H1 (cell line): ENCODE results near the gene BPI. TPM values are rescaled to one million over a fixed set of nuclear protein-coding genes. Genes with fewer than 3 reads are reported as not detected.

Experiments used
- CTCF ChIA-PET: fragments of 300-600 bp; sonication (Branson Sonifier 250); formaldehyde crosslinking; loops from one replicate; lab custom pipeline; 2021; ENCODE audit not compliant: partially characterized antibody; lab: Charles Lee
- POLR2A ChIA-PET: fragments of 300-600 bp; sonication (Branson Sonifier 250); formaldehyde crosslinking; loops from one replicate; lab custom pipeline; 2021; ENCODE audit warnings: inconsistent platforms; ENCODE audit not compliant: partially characterized antibody; lab: Charles Lee
- DNase-seq, 2 experiments: peaks; one replicate each; pipeline versions ENCODE4 v3.0.0 to v3.0.0-alpha.2; 2010 to 2022; ENCODE audit warnings: low spot score in 2 of 2, low read depth in 1 of 2, mixed read lengths in 1 of 2
- FAIRE-seq: peaks from 2 replicates; lab custom pipeline; 2011; peaks lifted over from hg19 to GRCh38; lab: Jason Lieb, UNC
- H2AFZ ChIP-seq: 2 replicates; pipeline ENCODE4 v1.8.1; 2012; ENCODE audit warnings: low read length, inconsistent platforms
- H2AK5ac ChIP-seq: 2 replicates; pipeline ENCODE4 v1.6.1; 2013; ENCODE audit warnings: low read depth, low read length
- H2BK120ac ChIP-seq: replicated peaks from 2 replicates; pipeline ENCODE3; 2013; ENCODE audit warnings: low read depth, low read length, inconsistent platforms
- H2BK12ac ChIP-seq: 2 replicates; pipeline ENCODE4 v1.6.1; 2013; ENCODE audit warnings: low read depth, low read length
- H2BK15ac ChIP-seq: 2 replicates; pipeline ENCODE4 v1.6.1; 2013; ENCODE audit warnings: low read length
- H2BK20ac ChIP-seq: 2 replicates; pipeline ENCODE4 v1.6.1; 2013; ENCODE audit warnings: low read length
- H2BK5ac ChIP-seq: 2 replicates; pipeline ENCODE4 v1.6.1; 2013; ENCODE audit warnings: low read depth, low read length
- H3K14ac ChIP-seq: 2 replicates; pipeline ENCODE4 v1.6.1; 2013; ENCODE audit warnings: inconsistent platforms; ENCODE audit not compliant: insufficient read length
- H3K18ac ChIP-seq: 2 replicates; pipeline ENCODE4 v1.6.1; 2013; ENCODE audit warnings: low read length; ENCODE audit errors: extremely low read depth
- H3K23ac ChIP-seq: 2 replicates; pipeline ENCODE4 v1.6.1; 2013; ENCODE audit warnings: inconsistent platforms; ENCODE audit not compliant: insufficient read length
- H3K23me2 ChIP-seq: 2 replicates; pipeline ENCODE4 v1.6.1; 2013; ENCODE audit warnings: low read depth, low read length
- H3K27ac ChIP-seq: 2 replicates; pipeline ENCODE4 v1.6.1; 2011; ENCODE audit warnings: low read depth, low read length, inconsistent platforms
- H3K27me3 ChIP-seq, 4 experiments: replicated peaks in 1 of 4; 1 replicate in 1 of 4; 2 replicates in 3 of 4; pipeline versions ENCODE4 v1.6.1 to v1.8.1; 2011 to 2013; ENCODE audit warnings: low read length in 3 of 4, mild to moderate bottlenecking in 3 of 4, inconsistent platforms in 2 of 4, mixed read lengths in 2 of 4, moderate library complexity in 1 of 4; ENCODE audit not compliant: control insufficient read depth in 3 of 4, insufficient read depth in 3 of 4; ENCODE audit errors: extremely low read depth in 1 of 4
- H3K36me3 ChIP-seq, 4 experiments: 2 replicates each; pipeline versions ENCODE4 v1.6.1 to v1.8.1; 2011 to 2013; ENCODE audit warnings: mild to moderate bottlenecking in 4 of 4, low read length in 3 of 4, moderate library complexity in 2 of 4, control low read depth in 1 of 4, inconsistent platforms in 1 of 4; ENCODE audit not compliant: insufficient read depth in 4 of 4, control insufficient read depth in 2 of 4
- H3K4ac ChIP-seq: replicated peaks from 2 replicates; pipeline ENCODE3; 2013; ENCODE audit warnings: low read length, low read depth, mixed read lengths, inconsistent platforms; ENCODE audit not compliant: insufficient read length
- H3K4me1 ChIP-seq, 4 experiments: replicated peaks in 1 of 4; 1 replicate in 1 of 4; 2 replicates in 3 of 4; pipeline versions ENCODE4 v1.6.1 to v1.8.1; 2011 to 2013; ENCODE audit warnings: low read length in 3 of 4, inconsistent platforms in 2 of 4, mixed read lengths in 1 of 4; ENCODE audit not compliant: insufficient read depth in 4 of 4, control insufficient read depth in 3 of 4
- H3K4me2 ChIP-seq, 2 experiments: 2 replicates each; pipeline versions ENCODE4 v1.6.1 to v1.8.1; 2011 to 2013; ENCODE audit warnings: low read depth in 2 of 2, low read length in 2 of 2, control low read depth in 1 of 2, inconsistent platforms in 1 of 2, mild to moderate bottlenecking in 1 of 2; ENCODE audit not compliant: insufficient read depth in 1 of 2
- H3K4me3 ChIP-seq, 4 experiments: fragments of 200-600, 300-600 bp in 1 of 4; sonication (generic), shearing (Covaris generic), sonication (Bioruptor Twin) in 1 of 4; 2 replicates each; pipeline versions ENCODE4 v1.5.1 to v1.8.1; 2011 to 2016; ENCODE audit warnings: low read length in 4 of 4, low read depth in 3 of 4, control low read depth in 2 of 4, inconsistent platforms in 2 of 4, mild to moderate bottlenecking in 2 of 4, mixed read lengths in 1 of 4, moderate library complexity in 1 of 4; ENCODE audit not compliant: insufficient read depth in 2 of 4; ENCODE audit errors: extremely low read depth in 1 of 4
- H3K56ac ChIP-seq: replicated peaks from 2 replicates; pipeline ENCODE3; 2013; ENCODE audit warnings: low read depth, mild to moderate bottlenecking, mixed read lengths, low read length, inconsistent platforms; ENCODE audit not compliant: insufficient read length
- H3K79me1 ChIP-seq: 2 replicates; pipeline ENCODE4 v1.6.1; 2013; ENCODE audit warnings: low read depth, low read length, control low read depth
- H3K79me2 ChIP-seq, 2 experiments: 2 replicates each; pipeline versions ENCODE4 v1.6.1 to v1.8.1; 2012 to 2013; ENCODE audit warnings: low read length in 2 of 2, mild to moderate bottlenecking in 2 of 2, inconsistent platforms in 1 of 2; ENCODE audit not compliant: insufficient read depth in 2 of 2, control insufficient read depth in 1 of 2
- H3K9ac ChIP-seq, 4 experiments: replicated peaks in 1 of 4; 1 replicate in 1 of 4; 2 replicates in 3 of 4; pipeline versions ENCODE4 v1.6.1 to v1.8.1; 2011 to 2013; ENCODE audit warnings: low read depth in 3 of 4, low read length in 3 of 4, control low read depth in 2 of 4, mild to moderate bottlenecking in 2 of 4, moderate library complexity in 2 of 4, inconsistent platforms in 1 of 4; ENCODE audit errors: extremely low read depth in 1 of 4
- H3K9me3 ChIP-seq, 2 experiments: 2 replicates each; pipeline versions ENCODE4 v1.6.1 to v1.8.1; 2012 to 2013; ENCODE audit warnings: mild to moderate bottlenecking in 2 of 2, moderate library complexity in 2 of 2, control low read depth in 1 of 2, inconsistent platforms in 1 of 2, low read depth in 1 of 2, low read length in 1 of 2, mixed read lengths in 1 of 2; ENCODE audit not compliant: insufficient read depth in 2 of 2
- H4K20me1 ChIP-seq, 2 experiments: replicated peaks in 1 of 2; 2 replicates each; pipeline versions ENCODE3 to v1.8.1; 2011 to 2013; ENCODE audit warnings: inconsistent platforms in 2 of 2, low read length in 2 of 2, mild to moderate bottlenecking in 1 of 2; ENCODE audit not compliant: insufficient read depth in 2 of 2, control insufficient read depth in 1 of 2
- H4K5ac ChIP-seq: 2 replicates; pipeline ENCODE4 v1.6.1; 2013; ENCODE audit warnings: low read length, low read depth, mixed read lengths, inconsistent platforms; ENCODE audit not compliant: insufficient read length
- H4K8ac ChIP-seq: 2 replicates; pipeline ENCODE4 v1.8.0; 2013; ENCODE audit warnings: mild to moderate bottlenecking, moderate library complexity, low read length, inconsistent platforms; ENCODE audit not compliant: insufficient read depth; ENCODE audit errors: extremely low read depth
- H4K91ac ChIP-seq: replicated peaks from 2 replicates; pipeline ENCODE3; 2013; ENCODE audit warnings: low read length, mixed read lengths, inconsistent platforms; ENCODE audit not compliant: insufficient read length
- CEBPB ChIP-seq: IDR thresholded peaks from 2 replicates; pipeline ENCODE4 v1.6.1; 2012; ENCODE audit warnings: low read depth, low read length
- CHD1 ChIP-seq: IDR thresholded peaks from 2 replicates; pipeline ENCODE4 v1.6.1; 2012; ENCODE audit warnings: low read depth, low read length, improper control_type of control experiment
- FOSL1 ChIP-seq: IDR thresholded peaks from 2 replicates; pipeline ENCODE4 v1.6.1; 2011; ENCODE audit warnings: mild to moderate bottlenecking, low read depth, low read length, moderate library complexity; ENCODE audit not compliant: insufficient read depth
- MAFK ChIP-seq: IDR thresholded peaks from 2 replicates; pipeline ENCODE4 v1.6.1; 2012; ENCODE audit warnings: low read depth, mild to moderate bottlenecking, improper control_type of control experiment, low read length
- RBBP5 ChIP-seq: IDR thresholded peaks from 2 replicates; pipeline ENCODE4 v1.7.1; 2012; ENCODE audit warnings: low read depth, mild to moderate bottlenecking, inconsistent platforms, low read length, moderate library complexity, borderline replicate concordance
- TCF12 ChIP-seq: IDR thresholded peaks from 2 replicates; pipeline ENCODE4 v1.6.1; 2011; ENCODE audit warnings: low read depth, mild to moderate bottlenecking, low read length
- WGBS, 2 experiments: shearing (Covaris generic) in 1 of 2; methylation state at CpG; one replicate each; pipeline versions ENCODE4 v1.1.6 to v1.1.7; 2013 to 2015; ENCODE audit warnings: low lambda C conversion rate in 2 of 2, mixed read lengths in 2 of 2, inconsistent platforms in 1 of 2, low coverage in 1 of 2, missing lambda C conversion rate in 1 of 2; ENCODE audit not compliant: insufficient replicate concordance in 2 of 2, insufficient coverage in 1 of 2, insufficient read length in 1 of 2; ENCODE audit errors: extremely low coverage in 1 of 2, missing lambda C conversion rate in 1 of 2; 5-methylcytosine and 5-hydroxymethylcytosine counted together
- polyA plus RNA-seq, 7 experiments: library from polyadenylated mRNA; depleted of rRNA in 3 of 7; stranded (reverse) in 5 of 7; unstranded in 2 of 7; fragments of >200 nt in 5 of 7; fragments of 200-250 nt in 2 of 7; gene quantifications; 1 replicate in 5 of 7; 2 replicates in 1 of 7; 4 replicates in 1 of 7; pipeline versions ENCODE4 v1.2.1 to v1.2.3, GENCODE V29; 2011 to 2013; ENCODE audit warnings: missing spikeins in 2 of 7, mixed read lengths in 2 of 7
- total RNA-seq: library from RNA; stranded (reverse); fragmentation: NEBNext Ultra II Directional; extraction: Animal tissue kit (Norgen Biotek cat#: 25700); gene quantifications from 2 replicates; pipeline ENCODE4 v1.2.1, GENCODE V29; 2021

BPI gene
- total and polyA plus RNA-seq, 2 of the 8 experiments (the other 6 are each of a cell fraction or from before 2014, with no cell fraction given), result not detected

DNA sequence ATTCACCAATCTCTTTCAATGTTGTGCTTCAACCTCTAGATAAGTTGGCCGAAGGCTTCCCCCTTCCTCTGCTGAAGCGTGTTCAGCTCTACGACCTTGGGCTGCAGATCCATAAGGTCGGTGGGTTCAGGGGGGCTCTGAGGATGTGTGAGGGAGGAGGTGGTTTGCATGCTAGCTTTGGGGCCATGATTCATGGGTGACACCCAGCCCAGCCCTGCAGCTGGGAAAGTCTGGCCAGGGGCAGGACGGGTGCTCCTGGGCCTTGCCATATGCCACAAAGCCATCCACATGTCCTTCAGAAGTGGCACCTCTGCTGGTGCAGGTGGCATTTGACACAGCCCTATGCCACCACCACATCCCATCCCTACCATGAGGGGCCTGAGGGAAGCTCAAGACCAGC lies 69.9 kb downstream of the BPI start:
- Histone ChIP-seq H3K23me2 (no peaks in the 10 kb centered on the region), H2BK15ac (no peak overlapping the region), H3K4me1 (peaks cover 0 to 3% (median 0%) of the 10 kb centered on the region in 4 experiments; a peak in 1 of 7 replicates), H3K23ac (no peak overlapping the region), H2AFZ (no peak overlapping the region), H2BK20ac (no peak overlapping the region), H3K79me1 (no peaks in the 10 kb centered on the region), H3K18ac (no peak overlapping the region), H3K4ac (no peak overlapping the region), H3K27me3 (no peaks in the 10 kb centered on the region; a peak in 1 of 7 replicates), H3K4me3 (no peak overlapping the region), H3K9ac (no peak overlapping the region), H4K8ac (no peak overlapping the region), H2BK120ac (no peak overlapping the region), H2BK5ac (no peak overlapping the region), H3K36me3 (no peaks in the 10 kb centered on the region), H3K27ac (no peak overlapping the region), H3K56ac (no peak overlapping the region), H3K79me2 (no peaks in the 10 kb centered on the region), H3K9me3 (no peaks in the 10 kb centered on the region), H2BK12ac (no peak overlapping the region), H3K4me2 (no peak overlapping the region), H4K5ac (no peak overlapping the region), H4K91ac (no peak overlapping the region), H4K20me1 (no peaks in the 10 kb centered on the region), H3K14ac (no peak overlapping the region), H2AK5ac (no peak overlapping the region)
- ChIA-PET CTCF (interaction anchor here (0.7 to 9.9 kb wide), 10 partner anchors 8 to 73 kb away, joined by 3 to 90 read pairs (median 5); no protein-coding TSS in a partner anchor), POLR2A (no interaction called here)
- WGBS, 2 experiments, result 81% methylated on average over 5 of the region's 5 CpGs; no CpG with 5 or more reads in 1 of the 2 experiments
- FAIRE-seq (no peak), DNase-seq (no peak)
- TF ChIP-seq CEBPB, result no peak
- no peak for TF ChIP-seq RBBP5
- TF ChIP-seq FOSL1, result no peak
- no peak for TF ChIP-seq TCF12
- TF ChIP-seq MAFK, result no peak
- no peak for TF ChIP-seq CHD1
